H1 (cell line): ENCODE data around the gene DBP. TPM values are rescaled to one million over a fixed set of nuclear protein-coding genes. Genes with fewer than 3 reads are reported as not detected.

Source experiments
- CTCF ChIA-PET: fragments of 300-600 bp; sonication (Branson Sonifier 250); formaldehyde crosslinking; loops from one replicate; lab custom pipeline; 2021; ENCODE audit not compliant: partially characterized antibody; lab: Charles Lee
- POLR2A ChIA-PET: fragments of 300-600 bp; sonication (Branson Sonifier 250); formaldehyde crosslinking; loops from one replicate; lab custom pipeline; 2021; ENCODE audit warnings: inconsistent platforms; ENCODE audit not compliant: partially characterized antibody; lab: Charles Lee
- DNase-seq, 2 experiments: peaks; one replicate each; pipeline versions ENCODE4 v3.0.0 to v3.0.0-alpha.2; 2010 to 2022; ENCODE audit warnings: low spot score in 2 of 2, low read depth in 1 of 2, mixed read lengths in 1 of 2
- FAIRE-seq: peaks from 2 replicates; lab custom pipeline; 2011; peaks lifted over from hg19 to GRCh38; lab: Jason Lieb, UNC
- H2AFZ ChIP-seq: 2 replicates; pipeline ENCODE4 v1.8.1; 2012; ENCODE audit warnings: low read length, inconsistent platforms
- H2AK5ac ChIP-seq: 2 replicates; pipeline ENCODE4 v1.6.1; 2013; ENCODE audit warnings: low read depth, low read length
- H2BK120ac ChIP-seq: replicated peaks from 2 replicates; pipeline ENCODE3; 2013; ENCODE audit warnings: low read depth, low read length, inconsistent platforms
- H2BK12ac ChIP-seq: 2 replicates; pipeline ENCODE4 v1.6.1; 2013; ENCODE audit warnings: low read depth, low read length
- H2BK15ac ChIP-seq: 2 replicates; pipeline ENCODE4 v1.6.1; 2013; ENCODE audit warnings: low read length
- H2BK20ac ChIP-seq: 2 replicates; pipeline ENCODE4 v1.6.1; 2013; ENCODE audit warnings: low read length
- H2BK5ac ChIP-seq: 2 replicates; pipeline ENCODE4 v1.6.1; 2013; ENCODE audit warnings: low read depth, low read length
- H3K14ac ChIP-seq: 2 replicates; pipeline ENCODE4 v1.6.1; 2013; ENCODE audit warnings: inconsistent platforms; ENCODE audit not compliant: insufficient read length
- H3K18ac ChIP-seq: 2 replicates; pipeline ENCODE4 v1.6.1; 2013; ENCODE audit warnings: low read length; ENCODE audit errors: extremely low read depth
- H3K23ac ChIP-seq: 2 replicates; pipeline ENCODE4 v1.6.1; 2013; ENCODE audit warnings: inconsistent platforms; ENCODE audit not compliant: insufficient read length
- H3K23me2 ChIP-seq: 2 replicates; pipeline ENCODE4 v1.6.1; 2013; ENCODE audit warnings: low read depth, low read length
- H3K27ac ChIP-seq: 2 replicates; pipeline ENCODE4 v1.6.1; 2011; ENCODE audit warnings: low read depth, low read length, inconsistent platforms
- H3K27me3 ChIP-seq, 4 experiments: replicated peaks in 1 of 4; 1 replicate in 1 of 4; 2 replicates in 3 of 4; pipeline versions ENCODE4 v1.6.1 to v1.8.1; 2011 to 2013; ENCODE audit warnings: low read length in 3 of 4, mild to moderate bottlenecking in 3 of 4, inconsistent platforms in 2 of 4, mixed read lengths in 2 of 4, moderate library complexity in 1 of 4; ENCODE audit not compliant: control insufficient read depth in 3 of 4, insufficient read depth in 3 of 4; ENCODE audit errors: extremely low read depth in 1 of 4
- H3K36me3 ChIP-seq, 4 experiments: 2 replicates each; pipeline versions ENCODE4 v1.6.1 to v1.8.1; 2011 to 2013; ENCODE audit warnings: mild to moderate bottlenecking in 4 of 4, low read length in 3 of 4, moderate library complexity in 2 of 4, control low read depth in 1 of 4, inconsistent platforms in 1 of 4; ENCODE audit not compliant: insufficient read depth in 4 of 4, control insufficient read depth in 2 of 4
- H3K4ac ChIP-seq: replicated peaks from 2 replicates; pipeline ENCODE3; 2013; ENCODE audit warnings: low read length, low read depth, mixed read lengths, inconsistent platforms; ENCODE audit not compliant: insufficient read length
- H3K4me1 ChIP-seq, 4 experiments: replicated peaks in 1 of 4; 1 replicate in 1 of 4; 2 replicates in 3 of 4; pipeline versions ENCODE4 v1.6.1 to v1.8.1; 2011 to 2013; ENCODE audit warnings: low read length in 3 of 4, inconsistent platforms in 2 of 4, mixed read lengths in 1 of 4; ENCODE audit not compliant: insufficient read depth in 4 of 4, control insufficient read depth in 3 of 4
- H3K4me2 ChIP-seq, 2 experiments: 2 replicates each; pipeline versions ENCODE4 v1.6.1 to v1.8.1; 2011 to 2013; ENCODE audit warnings: low read depth in 2 of 2, low read length in 2 of 2, control low read depth in 1 of 2, inconsistent platforms in 1 of 2, mild to moderate bottlenecking in 1 of 2; ENCODE audit not compliant: insufficient read depth in 1 of 2
- H3K4me3 ChIP-seq, 4 experiments: fragments of 200-600, 300-600 bp in 1 of 4; sonication (generic), shearing (Covaris generic), sonication (Bioruptor Twin) in 1 of 4; 2 replicates each; pipeline versions ENCODE4 v1.5.1 to v1.8.1; 2011 to 2016; ENCODE audit warnings: low read length in 4 of 4, low read depth in 3 of 4, control low read depth in 2 of 4, inconsistent platforms in 2 of 4, mild to moderate bottlenecking in 2 of 4, mixed read lengths in 1 of 4, moderate library complexity in 1 of 4; ENCODE audit not compliant: insufficient read depth in 2 of 4; ENCODE audit errors: extremely low read depth in 1 of 4
- H3K56ac ChIP-seq: replicated peaks from 2 replicates; pipeline ENCODE3; 2013; ENCODE audit warnings: low read depth, mild to moderate bottlenecking, mixed read lengths, low read length, inconsistent platforms; ENCODE audit not compliant: insufficient read length
- H3K79me1 ChIP-seq: 2 replicates; pipeline ENCODE4 v1.6.1; 2013; ENCODE audit warnings: low read depth, low read length, control low read depth
- H3K79me2 ChIP-seq, 2 experiments: 2 replicates each; pipeline versions ENCODE4 v1.6.1 to v1.8.1; 2012 to 2013; ENCODE audit warnings: low read length in 2 of 2, mild to moderate bottlenecking in 2 of 2, inconsistent platforms in 1 of 2; ENCODE audit not compliant: insufficient read depth in 2 of 2, control insufficient read depth in 1 of 2
- H3K9ac ChIP-seq, 4 experiments: replicated peaks in 1 of 4; 1 replicate in 1 of 4; 2 replicates in 3 of 4; pipeline versions ENCODE4 v1.6.1 to v1.8.1; 2011 to 2013; ENCODE audit warnings: low read depth in 3 of 4, low read length in 3 of 4, control low read depth in 2 of 4, mild to moderate bottlenecking in 2 of 4, moderate library complexity in 2 of 4, inconsistent platforms in 1 of 4; ENCODE audit errors: extremely low read depth in 1 of 4
- H3K9me3 ChIP-seq, 2 experiments: 2 replicates each; pipeline versions ENCODE4 v1.6.1 to v1.8.1; 2012 to 2013; ENCODE audit warnings: mild to moderate bottlenecking in 2 of 2, moderate library complexity in 2 of 2, control low read depth in 1 of 2, inconsistent platforms in 1 of 2, low read depth in 1 of 2, low read length in 1 of 2, mixed read lengths in 1 of 2; ENCODE audit not compliant: insufficient read depth in 2 of 2
- H4K20me1 ChIP-seq, 2 experiments: replicated peaks in 1 of 2; 2 replicates each; pipeline versions ENCODE3 to v1.8.1; 2011 to 2013; ENCODE audit warnings: inconsistent platforms in 2 of 2, low read length in 2 of 2, mild to moderate bottlenecking in 1 of 2; ENCODE audit not compliant: insufficient read depth in 2 of 2, control insufficient read depth in 1 of 2
- H4K5ac ChIP-seq: 2 replicates; pipeline ENCODE4 v1.6.1; 2013; ENCODE audit warnings: low read length, low read depth, mixed read lengths, inconsistent platforms; ENCODE audit not compliant: insufficient read length
- H4K8ac ChIP-seq: 2 replicates; pipeline ENCODE4 v1.8.0; 2013; ENCODE audit warnings: mild to moderate bottlenecking, moderate library complexity, low read length, inconsistent platforms; ENCODE audit not compliant: insufficient read depth; ENCODE audit errors: extremely low read depth
- H4K91ac ChIP-seq: replicated peaks from 2 replicates; pipeline ENCODE3; 2013; ENCODE audit warnings: low read length, mixed read lengths, inconsistent platforms; ENCODE audit not compliant: insufficient read length
- GABPA ChIP-seq: IDR thresholded peaks from 2 replicates; pipeline ENCODE4 v1.6.1; 2011; ENCODE audit warnings: mild to moderate bottlenecking, low read length, moderate library complexity, borderline replicate concordance; ENCODE audit not compliant: insufficient read depth
- WGBS, 2 experiments: shearing (Covaris generic) in 1 of 2; methylation state at CpG; one replicate each; pipeline versions ENCODE4 v1.1.6 to v1.1.7; 2013 to 2015; ENCODE audit warnings: low lambda C conversion rate in 2 of 2, mixed read lengths in 2 of 2, inconsistent platforms in 1 of 2, low coverage in 1 of 2, missing lambda C conversion rate in 1 of 2; ENCODE audit not compliant: insufficient replicate concordance in 2 of 2, insufficient coverage in 1 of 2, insufficient read length in 1 of 2; ENCODE audit errors: extremely low coverage in 1 of 2, missing lambda C conversion rate in 1 of 2; 5-methylcytosine and 5-hydroxymethylcytosine counted together
- polyA plus RNA-seq, 7 experiments: library from polyadenylated mRNA; depleted of rRNA in 3 of 7; stranded (reverse) in 5 of 7; unstranded in 2 of 7; fragments of >200 nt in 5 of 7; fragments of 200-250 nt in 2 of 7; gene quantifications; 1 replicate in 5 of 7; 2 replicates in 1 of 7; 4 replicates in 1 of 7; pipeline versions ENCODE4 v1.2.1 to v1.2.3, GENCODE V29; 2011 to 2013; ENCODE audit warnings: missing spikeins in 2 of 7, mixed read lengths in 2 of 7
- total RNA-seq: library from RNA; stranded (reverse); fragmentation: NEBNext Ultra II Directional; extraction: Animal tissue kit (Norgen Biotek cat#: 25700); gene quantifications from 2 replicates; pipeline ENCODE4 v1.2.1, GENCODE V29; 2021

Gene DBP
- total and polyA plus RNA-seq, 2 of the 8 experiments (the other 6 are each of a cell fraction or from before 2014, with no cell fraction given), result 7.5 to 8.3 TPM

DNA sequence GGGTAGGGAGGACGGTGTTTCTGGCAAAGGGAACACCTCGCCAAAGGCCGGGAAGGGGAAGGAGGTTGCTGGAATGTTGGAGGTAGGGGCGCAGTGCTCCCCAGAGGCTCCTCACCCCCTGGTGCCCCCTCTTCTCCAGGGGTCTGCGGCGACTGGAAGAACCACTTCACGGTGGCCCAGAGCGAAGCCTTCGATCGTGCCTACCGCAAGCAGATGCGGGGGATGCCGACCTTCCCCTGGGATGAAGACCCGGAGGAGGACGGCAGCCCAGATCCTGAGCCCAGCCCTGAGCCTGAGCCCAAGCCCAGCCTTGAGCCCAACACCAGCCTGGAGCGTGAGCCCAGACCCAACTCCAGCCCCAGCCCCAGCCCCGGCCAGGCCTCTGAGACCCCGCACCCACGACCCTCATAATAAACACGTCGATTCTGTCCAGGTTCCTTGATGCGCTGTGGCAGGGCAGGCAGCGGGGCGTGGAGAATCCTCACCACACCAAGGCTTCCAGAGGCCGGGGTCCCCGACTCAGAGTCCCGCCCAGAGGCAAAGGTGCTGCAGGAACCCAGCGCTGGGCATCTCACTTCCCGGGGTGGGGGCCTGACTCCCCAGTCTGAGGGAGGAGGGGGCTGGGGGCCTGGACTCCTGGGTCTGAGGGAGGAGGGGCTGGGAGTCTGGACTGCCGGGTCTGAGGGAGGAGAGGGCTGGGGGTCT, 38.0 kb downstream of the DBP start:
- H3K79me1 ChIP-seq, result no peaks in the 10 kb centered on the region
- DNase-seq, result no peak
- peak overlapping the region; percentile 50; the same call in 1 of the 2 replicates for H2BK12ac ChIP-seq
- H3K23me2 ChIP-seq, result no peaks in the 10 kb centered on the region; the same call in 1 of the 2 replicates
- H3K36me3 ChIP-seq, result no peaks in the 10 kb centered on the region
- H3K9ac ChIP-seq, result no peak overlapping the region
- H2AFZ ChIP-seq, result no peak overlapping the region
- no peak overlapping the region for H3K14ac ChIP-seq
- H4K91ac ChIP-seq, result no peak overlapping the region
- no peak overlapping the region for H2BK120ac ChIP-seq
- H3K4me3 ChIP-seq, result no peak overlapping the region
- H3K27me3 ChIP-seq, result no peaks in the 10 kb centered on the region
- no peak for TF ChIP-seq GABPA
- 0 out of 2 replicates have a peak overlapping the region, but pooled peaks have one; percentile 11 for H4K8ac ChIP-seq
- FAIRE-seq, result no peak
- H3K18ac ChIP-seq, result no peak overlapping the region; the same call in 1 of the 2 replicates
- H2AK5ac ChIP-seq, result no peak overlapping the region
- H2BK15ac ChIP-seq, result no peak overlapping the region
- peaks cover 0 to 2% of the 10 kb centered on the region in 2 experiments for H4K20me1 ChIP-seq
- H3K27ac ChIP-seq, result no peak overlapping the region
- H3K9me3 ChIP-seq, result no peaks in the 10 kb centered on the region
- H3K79me2 ChIP-seq, result no peaks in the 10 kb centered on the region
- 85% methylated on average over 28 of the region's 30 CpGs; no CpG with 5 or more reads in 1 of the 2 experiments for WGBS, 2 experiments
- CTCF ChIA-PET, result interaction anchor here (2.5 kb wide), 1 partner anchor 10 kb away, joined by 11 read pairs; no protein-coding TSS in a partner anchor
- H3K4ac ChIP-seq, result no peak overlapping the region
- POLR2A ChIA-PET, result interaction anchor here (1.0 to 27.0 kb wide), 3 partner anchors 17 to 90 kb away, joined by 3 to 788 read pairs (median 175); partner anchors contain the start of genes DBP, FAM83E, RPL18 and SPHK2
- H4K5ac ChIP-seq, result no peak overlapping the region
- no peaks in the 10 kb centered on the region for H3K4me1 ChIP-seq
- H2BK20ac ChIP-seq, result no peak overlapping the region
- H3K23ac ChIP-seq, result no peak overlapping the region
- H3K4me2 ChIP-seq, result no peak overlapping the region
- no peak overlapping the region for H2BK5ac ChIP-seq
- no peak overlapping the region for H3K56ac ChIP-seq
